ENCODE data around the gene CEACAM7. TPM values are rescaled to one million over a fixed set of nuclear protein-coding genes. Genes with fewer than 3 reads are reported as not detected.
"Not testable (repeated sequence)": the region's sequence is repeated elsewhere in the genome, so short reads cannot be mapped to it uniquely, and the experiment has no call there.

The CEACAM7 gene
- polyA plus RNA-seq, 3 donors = 0.22 to 0.40 (median 0.23) TPM

DNA sequence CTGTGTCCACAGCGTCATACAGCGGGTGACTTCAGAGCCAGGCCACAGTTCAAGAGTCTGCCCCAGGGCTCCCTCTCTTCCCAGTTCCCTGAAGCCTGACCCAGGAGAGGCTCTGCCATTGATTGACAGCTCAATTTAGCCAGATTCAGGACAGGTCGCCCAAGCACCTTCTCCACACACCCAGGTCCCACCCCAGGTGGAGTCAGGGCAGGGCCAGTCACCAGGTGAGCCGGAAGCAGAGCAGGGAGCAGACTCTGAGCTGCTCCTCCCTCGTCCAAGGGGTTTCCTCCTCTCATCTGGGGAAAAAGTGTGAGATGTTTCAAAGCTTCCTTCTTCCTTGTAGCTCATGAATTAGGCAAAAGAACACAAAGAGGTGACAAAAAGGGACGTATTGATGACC is 5.6 kb downstream of the CEACAM7 start:
- 49 to 51% (median 50%) methylated on average over 6 of the region's 6 CpGs for whole genome bisulfite sequencing, 3 donors
- H3K27ac ChIP-seq (ENCODE audit: low read depth, low read length) = no peak overlapping the region

GRCh38 chr19:41671486-41671885 is 16.6 kb downstream of the CEACAM7 start:
- no peak overlapping the region for H3K27ac ChIP-seq (ENCODE audit: low read depth, low read length)

GRCh38 chr19:41670755-41671154 is 17.3 kb downstream of the CEACAM7 start:
- no peak overlapping the region for H3K27ac ChIP-seq (ENCODE audit: low read depth, low read length)

More at GRCh38 chr19:41671486-41671885, 16.6 kb downstream of the CEACAM7 start:
- 63 to 74% (median 74%) methylated on average over 5 of the region's 5 CpGs for whole genome bisulfite sequencing, 3 donors

DNA sequence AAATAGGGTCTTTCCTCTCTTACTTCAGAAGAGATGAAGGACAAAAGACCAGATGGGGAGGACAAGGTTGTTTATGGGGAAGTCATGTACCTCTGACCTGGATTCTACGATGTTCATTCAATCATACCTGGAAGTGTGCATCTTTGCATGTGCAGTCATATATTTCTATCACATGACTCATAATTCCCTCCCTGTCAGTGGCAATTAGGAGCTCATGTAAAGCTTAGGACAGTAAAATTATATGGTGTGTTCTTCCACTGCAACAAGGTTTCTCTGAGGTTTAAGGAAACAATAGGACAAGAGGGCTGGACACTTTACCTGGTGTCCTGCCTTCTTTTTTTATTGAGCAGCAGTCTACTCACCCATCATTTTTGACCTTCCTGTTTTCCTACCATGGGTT is 19.8 kb downstream of the CEACAM7 start:
- no peak overlapping the region for H3K27ac ChIP-seq (ENCODE audit: low read depth, low read length)
- 68 to 91% (median 84%) methylated on average over 1 of the region's 1 CpG for WGBS, 3 donors

DNA sequence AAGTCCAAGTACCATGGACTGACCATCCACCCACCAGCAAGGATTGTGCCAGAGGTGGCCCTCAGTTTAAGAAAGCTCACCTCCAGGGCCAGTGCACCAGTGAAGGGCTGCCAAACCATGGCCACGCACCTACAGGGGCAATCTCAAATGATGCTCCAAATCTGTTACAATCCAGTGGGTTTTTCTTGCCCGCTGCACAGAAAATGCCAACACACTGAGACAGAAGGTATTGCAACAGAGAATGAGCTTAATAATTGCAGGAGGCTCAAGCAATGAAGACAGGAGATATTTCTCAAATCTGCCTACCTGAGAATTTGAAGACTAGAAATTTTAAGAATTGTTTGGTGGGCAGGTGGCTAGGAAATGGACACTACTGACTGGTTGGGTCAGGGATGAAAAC is 22.0 kb downstream of the CEACAM7 start:
- WGBS, 3 donors = 59 to 76% (median 66%) methylated on average over 2 of the region's 2 CpGs
- no peak overlapping the region for H3K27ac ChIP-seq (ENCODE audit: low read depth, low read length)

GRCh38 chr19:41657157-41657556 is 30.9 kb downstream of the CEACAM7 start:
- WGBS, 3 donors = 19 to 48% (median 31%) methylated on average over 2 of the region's 2 CpGs
- H3K27ac ChIP-seq (ENCODE audit: low read depth, low read length) = no peak overlapping the region

- H3K27ac ChIP-seq (ENCODE audit: low read depth, low read length) = not testable (repeated sequence)
- 42 to 68% (median 56%) methylated on average over 2 of the region's 2 CpGs for WGBS, 3 donors
These were observed 31.3 kb downstream of the CEACAM7 start for GRCh38 chr19:41656756-41657155.

DNA sequence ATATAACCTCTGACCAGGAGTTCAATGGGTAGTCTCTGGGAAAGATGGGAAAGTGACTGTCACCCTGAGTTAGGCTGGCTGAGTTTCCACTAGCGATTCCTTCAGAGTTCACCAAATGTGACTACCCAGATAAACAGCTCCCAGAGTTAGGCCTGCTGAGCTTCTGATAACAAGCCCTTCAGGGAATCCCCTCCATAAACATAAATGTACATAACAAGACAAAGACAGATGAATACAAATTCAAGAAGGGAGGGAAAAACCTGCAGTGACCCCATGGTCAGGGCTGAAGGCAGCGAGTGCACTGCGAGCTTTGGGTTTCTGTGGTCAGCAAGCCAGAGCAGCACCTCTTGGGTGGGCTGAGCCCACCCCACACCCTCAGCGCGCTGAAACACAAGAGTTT is 35.8 kb downstream of the CEACAM7 start:
- 63 to 66% (median 66%) methylated on average over 5 of the region's 5 CpGs for WGBS, 3 donors
- H3K27ac ChIP-seq (ENCODE audit: low read depth, low read length) = no peak overlapping the region

DNA sequence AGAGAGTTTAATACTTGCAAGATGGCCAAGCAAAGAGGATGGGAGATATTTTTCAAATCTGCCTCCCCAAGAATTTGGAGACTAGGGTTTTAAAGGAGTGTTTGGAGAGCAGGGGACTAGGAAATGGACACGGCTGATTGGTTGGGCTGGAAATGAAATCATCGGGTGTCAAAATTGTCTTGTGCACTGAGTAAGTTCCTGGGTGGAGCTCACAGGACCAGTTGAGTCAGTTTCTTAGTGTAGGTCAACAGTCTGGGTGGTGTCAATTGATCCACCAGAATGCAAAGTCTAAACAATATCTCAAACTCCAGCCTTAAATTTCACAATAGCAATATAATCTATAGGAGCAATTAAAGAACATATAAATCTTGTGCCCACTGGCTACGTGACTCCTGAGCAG is 38.2 kb downstream of the CEACAM7 start:
- WGBS, 3 donors = 50 to 73% (median 57%) methylated on average over 3 of the region's 3 CpGs
- no peak overlapping the region for H3K27ac ChIP-seq (ENCODE audit: low read depth, low read length)

DNA sequence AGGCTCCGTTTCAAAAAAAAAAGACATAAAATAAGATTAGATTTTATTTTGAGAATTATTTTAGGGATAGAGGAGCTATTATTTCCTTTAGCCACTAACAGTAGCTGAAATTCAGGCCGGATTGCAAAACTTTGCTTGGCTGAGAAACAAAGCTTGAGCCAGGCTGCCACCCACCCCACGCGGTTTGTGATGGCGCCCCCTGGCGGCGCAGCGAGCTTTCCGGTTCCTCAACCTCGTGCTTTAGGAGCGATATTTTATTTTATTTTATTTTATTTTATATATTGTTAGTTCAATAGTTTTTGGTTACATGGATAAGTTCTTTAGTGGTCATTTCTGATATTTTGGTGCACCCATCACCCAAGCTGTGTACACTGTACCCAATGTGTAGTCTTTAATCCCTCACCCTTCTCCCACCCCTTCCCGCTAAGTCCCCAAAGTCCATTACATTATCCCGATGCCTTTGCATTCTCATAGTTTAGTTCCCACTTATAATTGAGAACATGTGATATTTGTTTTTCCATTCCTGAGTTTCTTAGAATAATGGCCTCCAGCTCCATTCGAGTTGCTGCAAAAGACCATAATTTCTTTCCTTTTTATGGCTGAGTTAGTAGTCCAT is 41.4 kb downstream of the CEACAM7 start:
- 30 to 44% (median 37%) methylated on average over 14 of the region's 14 CpGs for WGBS, 3 donors
- no peak overlapping the region for H3K27ac ChIP-seq (ENCODE audit: low read depth, low read length)

GRCh38 chr19:41641879-41642485 is 46.1 kb downstream of the CEACAM7 start:
- H3K27ac ChIP-seq (ENCODE audit: low read depth, low read length) = no peak overlapping the region
- 2 to 6% (median 5%) methylated on average over 6 of the region's 6 CpGs for WGBS, 3 donors

- WGBS, 3 donors = 25 to 43% (median 27%) methylated on average over 6 of the region's 6 CpGs
- no peak overlapping the region for H3K27ac ChIP-seq (ENCODE audit: low read depth, low read length)
These were observed 49.4 kb downstream of the CEACAM7 start for GRCh38 chr19:41638641-41639081.

- no peak overlapping the region for H3K27ac ChIP-seq (ENCODE audit: low read depth, low read length)
- 31 to 60% (median 39%) methylated on average over 2 of the region's 2 CpGs for WGBS, 3 donors
These were observed 50.6 kb downstream of the CEACAM7 start for GRCh38 chr19:41637484-41637883.

DNA sequence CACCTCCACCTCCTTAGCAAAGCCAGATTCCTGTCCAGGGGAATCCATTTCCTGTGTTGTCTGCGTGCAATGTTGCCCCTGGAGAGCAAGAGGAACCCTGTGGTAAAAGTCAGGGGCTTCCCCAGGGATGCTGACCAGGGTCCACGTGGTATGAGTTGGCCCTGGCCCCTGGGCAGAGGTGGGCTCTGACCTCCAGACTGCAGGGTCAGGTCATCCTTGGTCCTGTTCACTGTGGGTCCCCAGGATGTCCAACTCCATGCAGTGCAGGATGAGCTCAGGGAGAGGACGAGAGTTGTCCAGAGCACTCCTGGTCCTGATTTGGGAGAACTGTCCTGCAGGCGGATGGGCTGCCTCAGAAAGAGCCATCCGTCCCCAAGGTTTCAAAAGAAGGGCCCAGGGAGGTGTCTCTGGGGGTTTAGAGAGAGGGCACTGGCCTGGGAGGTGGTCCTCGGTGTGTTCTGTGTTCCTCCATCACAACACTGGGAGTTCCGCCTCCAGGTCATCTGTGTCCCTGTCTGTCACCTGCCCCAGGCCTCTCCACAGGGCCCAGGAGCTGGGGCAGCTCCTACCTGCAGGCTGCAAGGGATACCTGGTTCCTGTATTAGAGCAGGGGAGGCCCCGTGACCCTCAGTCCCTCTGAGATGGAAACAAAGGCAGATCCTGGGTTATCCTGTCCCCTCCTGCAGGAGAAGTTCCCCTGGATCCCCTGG is 59.9 kb downstream of the CEACAM7 start:
- 46 to 64% (median 60%) methylated on average over 8 of the region's 8 CpGs for WGBS, 3 donors
- H3K27ac ChIP-seq (ENCODE audit: low read depth, low read length) = no peak overlapping the region

GRCh38 chr19:41626877-41627276 is 61.2 kb downstream of the CEACAM7 start, which contains the start of gene CEACAM4:
CEACAM4 (minus strand) TSS chr19:41627074; CDS start chr19:41626963, 111 bp downstream.
- H3K27ac ChIP-seq (ENCODE audit: low read depth, low read length) = no peak within 1 kb of the TSS
- WGBS, 3 donors = 21 to 27% (median 22%) methylated on average over 7 of the region's 7 CpGs

DNA sequence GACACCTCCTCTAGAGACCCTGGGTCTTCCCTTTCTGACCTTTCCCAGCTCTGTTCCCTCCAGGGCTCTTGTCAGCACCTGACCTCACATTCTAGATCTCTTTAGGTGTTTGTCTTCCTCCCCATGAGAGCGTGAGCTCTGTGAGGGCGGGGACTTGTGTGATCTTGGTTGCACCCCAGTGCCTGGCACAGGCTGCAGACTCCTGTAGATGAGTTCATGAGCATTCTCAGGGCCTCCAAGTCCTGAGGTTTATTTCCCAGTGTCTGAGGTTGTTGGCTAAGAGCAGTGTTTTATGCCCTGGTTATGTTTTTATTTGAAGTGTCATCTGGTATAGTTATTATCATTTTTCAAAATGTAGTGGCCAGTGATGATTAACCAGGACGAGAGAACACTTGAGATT is 61.8 kb downstream of the CEACAM7 start:
- H3K27ac ChIP-seq (ENCODE audit: low read depth, low read length) = no peak overlapping the region
- 37 to 42% (median 40%) methylated on average over 3 of the region's 3 CpGs for WGBS, 3 donors

DNA sequence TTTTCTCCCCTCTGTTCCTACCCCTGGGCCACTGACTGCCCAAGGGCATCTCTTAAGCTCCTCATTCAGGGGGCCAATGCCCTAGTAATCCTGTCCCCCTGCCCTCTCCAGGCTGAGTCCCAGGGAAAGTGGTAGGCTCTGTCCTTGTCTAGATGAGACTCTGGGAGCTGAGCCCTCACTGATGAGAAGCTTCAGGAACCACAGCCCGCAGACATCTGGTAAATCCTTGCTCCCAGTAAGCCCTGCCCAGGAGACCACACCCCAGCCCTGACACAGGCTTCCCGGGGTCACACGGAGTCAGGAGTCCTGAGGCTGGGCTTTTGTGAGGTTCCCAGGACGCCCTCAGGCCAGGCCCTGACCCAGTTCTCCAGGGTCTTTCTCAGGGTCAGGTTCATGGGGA is 63.1 kb downstream of the CEACAM7 start:
- H3K27ac ChIP-seq (ENCODE audit: low read depth, low read length) = no peak overlapping the region
- 41 to 49% (median 43%) methylated on average over 4 of the region's 4 CpGs for WGBS, 3 donors

GRCh38 chr19:41624515-41624914 is 63.6 kb downstream of the CEACAM7 start:
- 68 to 73% (median 71%) methylated on average over 7 of the region's 7 CpGs for WGBS, 3 donors
- no peak overlapping the region for H3K27ac ChIP-seq (ENCODE audit: low read depth, low read length)

GRCh38 chr19:41623360-41623759 is 64.7 kb downstream of the CEACAM7 start:
- no peak overlapping the region for H3K27ac ChIP-seq (ENCODE audit: low read depth, low read length)
- WGBS, 3 donors = 31 to 56% (median 41%) methylated on average over 4 of the region's 4 CpGs

Measured in adipose tissue (tissue), 3 donors.